ENCODE data around the gene ZNF514.

ZNF514 gene

GRCh38 chr2:95158441-95158840, 1.2 kb downstream of the ZNF514 start:
- H3K4me1 ChIP-seq (ENCODE audit: low read depth, poor library complexity, severe bottlenecking) = no peaks in the 10 kb centered on the region
- no peaks in the 10 kb centered on the region for H3K36me3 ChIP-seq (ENCODE audit: insufficient read depth)
- H3K9ac ChIP-seq = no peak overlapping the region
- H4K20me1 ChIP-seq (ENCODE audit: insufficient read depth) = no peaks in the 10 kb centered on the region
- no peaks in the 10 kb centered on the region for H3K27me3 ChIP-seq (ENCODE audit: insufficient read depth, low read depth)
- H2AFZ ChIP-seq (ENCODE audit: low read depth) = no peak overlapping the region
- TF ChIP-seq, protein P1, sequence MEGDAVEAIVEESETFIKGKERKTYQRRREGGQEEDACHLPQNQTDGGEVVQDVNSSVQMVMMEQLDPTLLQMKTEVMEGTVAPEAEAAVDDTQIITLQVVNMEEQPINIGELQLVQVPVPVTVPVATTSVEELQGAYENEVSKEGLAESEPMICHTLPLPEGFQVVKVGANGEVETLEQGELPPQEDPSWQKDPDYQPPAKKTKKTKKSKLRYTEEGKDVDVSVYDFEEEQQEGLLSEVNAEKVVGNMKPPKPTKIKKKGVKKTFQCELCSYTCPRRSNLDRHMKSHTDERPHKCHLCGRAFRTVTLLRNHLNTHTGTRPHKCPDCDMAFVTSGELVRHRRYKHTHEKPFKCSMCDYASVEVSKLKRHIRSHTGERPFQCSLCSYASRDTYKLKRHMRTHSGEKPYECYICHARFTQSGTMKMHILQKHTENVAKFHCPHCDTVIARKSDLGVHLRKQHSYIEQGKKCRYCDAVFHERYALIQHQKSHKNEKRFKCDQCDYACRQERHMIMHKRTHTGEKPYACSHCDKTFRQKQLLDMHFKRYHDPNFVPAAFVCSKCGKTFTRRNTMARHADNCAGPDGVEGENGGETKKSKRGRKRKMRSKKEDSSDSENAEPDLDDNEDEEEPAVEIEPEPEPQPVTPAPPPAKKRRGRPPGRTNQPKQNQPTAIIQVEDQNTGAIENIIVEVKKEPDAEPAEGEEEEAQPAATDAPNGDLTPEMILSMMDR (conservative IDR thresholded peaks at IDR 0.05; ENCODE audit: low read depth, low read length) = no peak
- H3K79me2 ChIP-seq (ENCODE audit: insufficient read depth, low read depth) = no peaks in the 10 kb centered on the region
- H3K4me2 ChIP-seq = no peak overlapping the region
- H3K4me3 ChIP-seq (IDR thresholded peaks at IDR 0.05; ENCODE audit: insufficient read depth, low read depth, low read length) = no peak overlapping the region
- no peak overlapping the region for H3K27ac ChIP-seq

GRCh38 chr2:95149397-95149984, 10.2 kb downstream of the ZNF514 start:
- Histone ChIP-seq H4K20me1 (ENCODE audit: insufficient read depth) (no peaks in the 10 kb centered on the region), H3K36me3 (ENCODE audit: insufficient read depth) (no peaks in the 10 kb centered on the region), H3K27me3 (ENCODE audit: insufficient read depth, low read depth) (no peaks in the 10 kb centered on the region), H3K4me2 (no peak overlapping the region), H2AFZ (ENCODE audit: low read depth) (no peak overlapping the region), H3K79me2 (ENCODE audit: insufficient read depth, low read depth) (no peaks in the 10 kb centered on the region), H3K9ac (no peak overlapping the region), H3K4me3 (IDR thresholded peaks at IDR 0.05; ENCODE audit: insufficient read depth, low read depth, low read length) (no peak overlapping the region), H3K4me1 (ENCODE audit: low read depth, poor library complexity, severe bottlenecking) (no peaks in the 10 kb centered on the region), H3K27ac (no peak overlapping the region)
- TF ChIP-seq, protein P1 (conservative IDR thresholded peaks at IDR 0.05; ENCODE audit: low read depth, low read length) = no peak

- H3K36me3 ChIP-seq (ENCODE audit: insufficient read depth) = no peaks in the 10 kb centered on the region
- no peak overlapping the region for H3K4me3 ChIP-seq (IDR thresholded peaks at IDR 0.05; ENCODE audit: insufficient read depth, low read depth, low read length)
- H3K9ac ChIP-seq = no peak overlapping the region
- H2AFZ ChIP-seq (ENCODE audit: low read depth) = no peak overlapping the region
- no peaks in the 10 kb centered on the region for H4K20me1 ChIP-seq (ENCODE audit: insufficient read depth)
- no peaks in the 10 kb centered on the region for H3K4me1 ChIP-seq (ENCODE audit: low read depth, poor library complexity, severe bottlenecking)
- H3K79me2 ChIP-seq (ENCODE audit: insufficient read depth, low read depth) = no peaks in the 10 kb centered on the region
- H3K27ac ChIP-seq = no peak overlapping the region
- H3K4me2 ChIP-seq = no peak overlapping the region
- TF ChIP-seq, protein P1 (conservative IDR thresholded peaks at IDR 0.05; ENCODE audit: low read depth, low read length) = no peak
- no peaks in the 10 kb centered on the region for H3K27me3 ChIP-seq (ENCODE audit: insufficient read depth, low read depth)
Measured at GRCh38 chr2:95143838-95144237, 15.8 kb downstream of the ZNF514 start.

DNA sequence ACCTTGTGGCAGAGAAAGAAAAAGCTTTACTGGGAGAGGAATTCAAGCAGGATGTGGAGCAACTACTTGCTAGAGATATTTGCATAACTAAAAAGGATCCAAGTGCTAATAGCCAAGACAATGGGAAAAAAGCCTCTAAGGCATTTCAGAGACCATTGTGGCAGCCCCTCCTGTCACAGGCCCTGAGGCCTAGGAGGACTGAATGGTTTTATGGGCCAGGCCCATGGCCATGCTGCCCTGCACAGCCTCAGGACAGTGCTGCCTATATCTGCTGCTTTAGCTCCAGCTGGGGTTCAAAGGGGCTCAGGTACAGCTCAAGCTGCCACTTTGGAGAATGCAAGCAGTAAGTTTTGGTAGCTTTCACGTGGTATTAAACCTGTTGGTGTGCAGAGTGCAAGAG, 20.9 kb downstream of the ZNF514 start:
- H2AFZ ChIP-seq (ENCODE audit: low read depth) = no peak overlapping the region
- no peak overlapping the region for H3K4me2 ChIP-seq
- no peak overlapping the region for H3K9ac ChIP-seq
- no peak overlapping the region for H3K27ac ChIP-seq
- no peaks in the 10 kb centered on the region for H3K36me3 ChIP-seq (ENCODE audit: insufficient read depth)
- H3K4me3 ChIP-seq (IDR thresholded peaks at IDR 0.05; ENCODE audit: insufficient read depth, low read depth, low read length) = no peak overlapping the region
- no peaks in the 10 kb centered on the region for H3K4me1 ChIP-seq (ENCODE audit: low read depth, poor library complexity, severe bottlenecking)
- TF ChIP-seq, protein P1 (conservative IDR thresholded peaks at IDR 0.05; ENCODE audit: low read depth, low read length) = no peak
- no peaks in the 10 kb centered on the region for H3K79me2 ChIP-seq (ENCODE audit: insufficient read depth, low read depth)
- H3K27me3 ChIP-seq (ENCODE audit: insufficient read depth, low read depth) = no peaks in the 10 kb centered on the region
- no peaks in the 10 kb centered on the region for H4K20me1 ChIP-seq (ENCODE audit: insufficient read depth)

Measured in KMS-11 (cell line).